ENCODE measurements around the gene HOXA9.

Gene HOXA9

GRCh38 chr7:27126596-27127327, 38.6 kb downstream of the HOXA9 start:
- no peak for DNase-seq (ENCODE audit: low read depth, low spot score)

- DNase-seq (ENCODE audit: low read depth, low spot score) = no peak
Observed at GRCh38 chr7:27125986-27126394, 39.3 kb downstream of the HOXA9 start.

- DNase-seq (ENCODE audit: low read depth, low spot score) = no peak
Observed at GRCh38 chr7:27124902-27125689, 40.2 kb downstream of the HOXA9 start.

DNA sequence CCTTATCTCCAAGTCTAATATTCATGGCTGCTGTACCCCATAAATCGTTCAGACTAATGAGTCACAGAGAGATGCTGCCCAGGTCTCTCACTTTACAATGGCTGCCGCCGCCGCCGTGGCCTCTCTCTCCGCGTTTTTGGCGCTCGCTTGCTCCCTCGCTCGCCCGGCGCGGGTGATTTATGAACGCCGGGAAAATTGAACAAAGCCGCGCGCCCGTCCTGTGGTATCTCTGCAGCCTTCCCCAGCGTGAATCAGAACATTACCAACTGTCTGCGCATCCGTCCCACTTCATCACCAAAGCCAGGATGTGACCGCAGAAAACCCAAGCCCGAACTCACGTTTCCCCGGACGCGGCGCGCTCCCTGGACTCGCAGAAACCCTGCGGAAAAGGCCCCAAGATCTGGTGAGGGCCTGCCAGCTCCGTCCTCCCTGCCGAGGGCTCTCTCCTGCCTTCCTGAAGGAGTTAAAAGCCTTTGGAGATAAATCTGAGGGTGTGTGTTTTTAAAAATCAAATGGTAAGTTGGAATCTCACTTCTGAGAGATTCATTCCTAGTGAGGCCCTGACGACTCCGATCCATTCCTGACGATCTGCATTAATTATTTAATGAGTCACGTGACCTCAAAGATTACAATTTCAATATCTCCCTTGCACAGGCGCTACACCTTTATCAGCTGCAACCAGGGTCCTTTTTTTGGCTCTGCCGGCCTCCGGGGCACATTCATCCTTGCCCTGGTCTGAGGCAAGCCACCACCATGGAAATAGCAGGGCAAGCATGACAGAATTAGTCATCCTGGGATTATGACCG, 41.0 kb downstream of the HOXA9 start:
- DNase-seq (ENCODE audit: low read depth, low spot score) = no peak

DNA sequence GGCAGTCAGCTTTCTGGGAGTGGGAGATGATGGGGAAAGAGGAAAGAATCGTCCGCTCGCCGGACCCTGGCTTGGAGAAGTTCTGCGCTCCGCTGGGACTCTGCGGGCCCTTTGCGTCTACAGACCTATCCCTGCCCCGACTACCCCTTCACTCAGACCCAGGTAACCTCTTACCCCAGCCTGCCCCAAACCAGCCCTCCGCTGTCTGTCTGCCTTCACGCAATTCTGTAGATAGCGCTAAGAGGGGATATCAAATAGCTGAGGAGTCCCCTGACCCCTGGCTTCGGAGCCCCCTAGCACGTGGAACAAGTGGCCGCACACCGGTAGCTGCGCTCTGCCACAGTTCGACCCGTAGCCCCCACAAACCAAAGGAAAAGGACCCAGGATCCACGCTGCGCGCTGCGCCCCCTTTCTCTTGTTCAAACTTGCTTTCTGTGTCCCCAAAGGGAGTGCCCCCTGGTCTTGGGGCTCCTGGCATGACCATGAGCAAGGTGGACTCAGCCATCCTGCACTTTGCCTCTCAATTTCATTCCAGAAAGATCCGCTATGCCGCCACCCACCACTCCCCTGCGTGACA, 41.8 kb downstream of the HOXA9 start:
- no peak for DNase-seq (ENCODE audit: low read depth, low spot score)

DNA sequence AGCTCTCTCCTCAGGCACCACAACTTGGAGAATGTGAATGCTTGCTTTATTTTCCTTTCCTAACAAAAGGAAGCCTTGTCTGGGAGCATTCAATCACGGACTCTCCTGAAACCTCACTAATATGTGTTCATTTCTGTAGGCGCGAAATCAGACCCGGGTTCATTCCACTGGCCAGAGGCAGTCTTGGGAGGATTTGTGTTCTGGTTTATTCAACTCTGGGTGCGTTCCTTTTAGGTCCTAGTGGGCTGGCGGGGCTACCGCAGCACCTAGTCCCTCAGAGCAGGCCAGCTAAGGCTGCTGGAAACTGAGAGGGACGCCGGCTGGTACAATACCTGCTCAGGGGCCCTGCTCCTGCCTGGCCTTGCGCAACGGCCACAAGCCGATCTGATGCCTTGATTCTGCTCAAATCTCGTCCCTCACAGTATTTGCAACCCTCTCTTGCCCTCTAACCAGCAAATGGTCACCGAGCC, 42.3 kb downstream of the HOXA9 start:
- no peak for DNase-seq (ENCODE audit: low read depth, low spot score)

GRCh38 chr7:27122077-27122910, 43.0 kb downstream of the HOXA9 start:
- no peak for DNase-seq (ENCODE audit: low read depth, low spot score)

DNA sequence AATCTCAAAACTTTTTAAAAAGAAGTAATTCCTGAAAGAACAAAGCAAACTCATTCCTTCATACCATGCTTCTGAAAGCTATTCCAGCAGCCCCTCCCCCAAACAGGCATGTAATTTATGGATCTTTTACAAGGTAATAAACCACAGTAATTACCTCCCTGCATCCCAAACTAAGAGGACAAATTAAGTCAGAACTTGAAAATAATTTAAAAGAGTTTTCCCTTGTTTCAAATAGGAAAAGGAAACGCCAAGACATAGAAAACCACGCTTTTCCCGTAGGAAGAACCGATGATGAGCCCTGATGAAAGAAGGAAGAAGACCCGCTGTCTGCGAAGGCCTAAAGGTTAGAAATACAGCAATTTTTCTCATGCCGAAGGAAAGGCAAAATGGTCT, 43.7 kb downstream of the HOXA9 start:
- DNase-seq (ENCODE audit: low read depth, low spot score) = no peak

DNA sequence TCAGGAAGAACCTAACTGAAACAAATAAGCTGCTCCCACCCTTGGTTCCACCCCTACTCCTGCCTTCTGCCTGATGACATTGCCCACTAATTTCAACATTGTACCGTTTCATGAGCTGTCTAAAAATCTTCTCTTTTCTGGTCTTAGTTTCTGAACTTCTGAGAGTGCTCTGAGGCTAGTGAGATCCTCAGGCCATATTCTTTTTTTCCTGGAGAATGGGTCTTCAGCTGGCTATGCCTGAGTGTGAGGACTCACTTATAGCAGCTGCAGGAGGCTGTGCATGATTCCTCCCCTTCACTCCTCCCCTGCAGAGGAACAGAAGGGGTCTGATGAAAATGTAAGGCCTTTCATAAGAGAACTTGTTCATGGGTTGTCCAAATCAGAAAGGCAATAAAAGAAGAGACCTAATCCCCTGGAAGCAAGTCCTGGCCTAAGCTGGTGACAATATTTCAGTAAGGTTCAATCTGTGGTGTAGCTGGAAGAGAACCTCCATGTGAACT, 45.9 kb downstream of the HOXA9 start:
- no peak for DNase-seq (ENCODE audit: low read depth, low spot score)

- no peak for DNase-seq (ENCODE audit: low read depth, low spot score)
Observed at GRCh38 chr7:27118580-27118979, 46.8 kb downstream of the HOXA9 start.

- DNase-seq (ENCODE audit: low read depth, low spot score) = no peak
Observed at GRCh38 chr7:27117887-27118491, 47.3 kb downstream of the HOXA9 start.

- no peak for DNase-seq (ENCODE audit: low read depth, low spot score)
Observed at GRCh38 chr7:27116962-27117886, 48.1 kb downstream of the HOXA9 start.

DNA sequence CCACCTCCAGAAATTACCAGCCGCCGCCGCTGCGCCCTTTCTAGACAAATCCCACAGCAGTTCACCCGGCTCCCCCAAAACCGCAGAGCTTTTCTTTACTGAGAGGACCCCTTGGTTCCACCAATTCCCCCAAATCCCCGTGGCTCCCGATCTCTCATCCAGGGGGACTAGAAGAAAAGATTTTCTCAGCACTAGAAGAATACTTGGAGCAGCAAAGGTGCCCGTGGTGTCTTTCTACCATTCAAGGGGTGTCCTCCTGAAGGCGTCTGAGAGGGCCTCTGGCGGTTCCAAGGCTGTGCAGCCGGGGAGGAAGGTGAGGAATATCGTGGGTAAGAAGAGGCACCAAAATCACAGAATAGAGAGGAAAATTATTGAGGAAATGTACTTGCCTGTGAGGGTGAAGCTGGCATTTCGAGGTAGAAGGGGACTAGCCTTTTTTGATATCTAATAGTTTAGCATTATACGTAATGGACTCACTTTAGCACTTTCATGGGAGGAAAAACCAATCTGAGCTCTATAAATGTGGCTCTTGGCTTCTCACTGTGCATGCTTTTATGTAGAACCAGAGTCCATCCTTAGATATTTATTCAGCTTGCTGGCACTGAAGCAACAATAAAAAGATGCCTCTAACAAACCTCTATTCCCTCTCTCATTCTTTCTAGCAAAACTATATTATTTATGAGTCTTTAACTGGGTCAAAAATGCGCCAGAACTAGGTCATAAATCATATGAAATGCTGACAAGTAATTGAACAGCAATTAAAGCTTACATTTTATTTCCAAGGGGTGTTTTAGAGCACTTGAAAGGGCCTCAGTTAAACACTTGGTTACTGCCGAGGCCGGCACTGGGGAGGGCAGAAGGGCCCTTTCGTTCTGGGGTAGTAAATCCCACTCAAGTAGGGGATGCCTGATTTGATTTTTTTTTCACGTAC, 49.0 kb downstream of the HOXA9 start:
- no peak for DNase-seq (ENCODE audit: low read depth, low spot score)

GRCh38 chr7:27115221-27116026, 49.9 kb downstream of the HOXA9 start:
- DNase-seq (ENCODE audit: low read depth, low spot score) = no peak

- no peak for DNase-seq (ENCODE audit: low read depth, low spot score)
Observed at GRCh38 chr7:27114881-27115220, 50.5 kb downstream of the HOXA9 start.

DNA sequence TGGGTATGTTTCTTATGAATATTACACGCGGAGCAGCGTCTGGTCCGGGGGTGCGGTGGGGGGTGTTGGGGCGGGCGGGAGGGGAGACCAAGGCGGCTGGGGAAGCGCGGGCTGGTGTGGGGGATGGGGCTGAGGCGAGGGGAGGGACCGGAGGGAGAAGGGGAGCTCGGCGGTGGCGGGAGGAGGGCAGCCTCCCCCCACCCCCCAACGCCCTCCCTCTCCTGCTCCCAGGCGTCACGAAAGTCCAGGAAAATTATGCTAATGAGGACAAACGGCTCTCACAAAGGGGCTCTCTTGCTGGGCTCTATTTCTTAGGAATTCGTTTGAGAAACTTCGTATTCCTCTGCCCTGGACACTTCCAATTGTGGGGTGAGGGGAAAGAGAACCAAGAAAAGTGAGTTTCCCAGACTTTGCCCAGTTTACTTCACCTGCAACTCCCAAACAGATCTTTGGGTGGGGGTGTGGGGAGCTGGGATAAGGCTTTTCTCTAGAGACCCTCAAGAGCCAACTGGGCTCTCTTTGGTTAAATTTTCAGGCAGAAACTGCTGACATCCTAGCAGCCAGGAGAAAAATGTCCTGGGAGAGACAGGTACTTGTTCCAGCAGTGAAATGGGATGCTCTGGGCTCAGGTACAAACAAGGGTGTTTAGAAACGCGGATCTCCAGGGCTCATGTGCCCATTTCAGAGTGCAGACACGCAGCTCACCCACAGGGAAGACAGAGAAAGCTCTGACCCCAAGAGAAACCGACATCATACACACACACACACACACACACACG, 51.2 kb downstream of the HOXA9 start:
- no peak for DNase-seq (ENCODE audit: low read depth, low spot score)
